Smooth muscle cell (in vitro differentiated cells): ENCODE measurements around the gene COPZ2. TPM values are rescaled to one million over a fixed set of nuclear protein-coding genes. Genes with fewer than 3 reads are reported as not detected.

Experiments used
- DNase-seq: peaks from one replicate; lab custom pipeline; 2025; ENCODE audit not compliant: unreplicated experiment; lab: John Stamatoyannopoulos, UW
- H2AFZ ChIP-seq: fragments of 200-600 bp; sonication (generic); 2 replicates; pipeline ENCODE4 v1.6.0; 2016; ENCODE audit warnings: antibody characterized with exemption, low read depth, mild to moderate bottlenecking
- H3F3A ChIP-seq: fragments of 200-600 bp; sonication (generic); 2 replicates; pipeline ENCODE4 v1.6.0; 2017; ENCODE audit warnings: antibody characterized with exemption, low read depth
- H3K27ac ChIP-seq: fragments of 200-600 bp; sonication (generic); 2 replicates; pipeline ENCODE4 v1.5.1; 2016; ENCODE audit warnings: low read depth, mild to moderate bottlenecking
- H3K27me3 ChIP-seq: fragments of 200-600 bp; sonication (generic); 2 replicates; pipeline ENCODE4 v1.6.1; 2016; ENCODE audit warnings: low read depth, mild to moderate bottlenecking
- H3K36me3 ChIP-seq: fragments of 200-600 bp; sonication (generic); 2 replicates; pipeline ENCODE4 v1.5.1; 2016; ENCODE audit warnings: low read depth
- H3K4me1 ChIP-seq: fragments of 200-600 bp; sonication (generic); 2 replicates; pipeline ENCODE4 v1.5.1; 2016; ENCODE audit warnings: low read depth
- H3K4me2 ChIP-seq: fragments of 200-600 bp; sonication (generic); 2 replicates; pipeline ENCODE4 v1.6.0; 2016; ENCODE audit warnings: mild to moderate bottlenecking
- H3K4me3 ChIP-seq: fragments of 200-600 bp; sonication (generic); 2 replicates; pipeline ENCODE4 v1.5.1; 2016; ENCODE audit warnings: mild to moderate bottlenecking
- H3K79me2 ChIP-seq: fragments of 200-600 bp; sonication (generic); 2 replicates; pipeline ENCODE4 v1.6.0; 2016; ENCODE audit warnings: low read depth, mild to moderate bottlenecking
- H3K9ac ChIP-seq: fragments of 200-600 bp; sonication (generic); 2 replicates; pipeline ENCODE4 v1.6.0; 2016; ENCODE audit warnings: low read depth
- H3K9me3 ChIP-seq: fragments of 200-600 bp; sonication (generic); replicated peaks from 2 replicates; pipeline ENCODE4 v1.5.1; 2016; ENCODE audit warnings: low read depth
- H4K20me1 ChIP-seq: fragments of 200-600 bp; sonication (generic); 2 replicates; pipeline ENCODE4 v1.6.0; 2016; ENCODE audit warnings: low read depth
- WGBS: methylation state at CpG from one replicate; pipeline ENCODE4 v1.1.7; 2016; ENCODE audit warnings: low lambda C conversion rate; 5-methylcytosine and 5-hydroxymethylcytosine counted together
- polyA plus RNA-seq: library from polyadenylated mRNA; unstranded; fragments of >200 nt; fragmentation: Nextera tagmentation; extraction: Ambion mirVana; gene quantifications from 2 replicates; pipeline ENCODE4 v1.2.1, GENCODE V29; 2016
- total RNA-seq: library from RNA; depleted of rRNA; stranded (reverse); fragments of >200 nt; gene quantifications from 2 replicates; pipeline ENCODE4 v1.2.3, GENCODE V29; 2014
- TF ChIP-seq, protein P1 (sequence below): fragments of 200-600 bp; sonication (generic); IDR thresholded peaks from 2 replicates; pipeline ENCODE4 v1.5.1; 2017; ENCODE audit warnings: borderline replicate concordance, mild to moderate bottlenecking, antibody characterized with exemption; ENCODE audit not compliant: insufficient read depth, poor library complexity, severe bottlenecking

The COPZ2 gene
- total and polyA plus RNA-seq, 2 experiments from 2014 or later = 70.6 to 257 TPM

DNA sequence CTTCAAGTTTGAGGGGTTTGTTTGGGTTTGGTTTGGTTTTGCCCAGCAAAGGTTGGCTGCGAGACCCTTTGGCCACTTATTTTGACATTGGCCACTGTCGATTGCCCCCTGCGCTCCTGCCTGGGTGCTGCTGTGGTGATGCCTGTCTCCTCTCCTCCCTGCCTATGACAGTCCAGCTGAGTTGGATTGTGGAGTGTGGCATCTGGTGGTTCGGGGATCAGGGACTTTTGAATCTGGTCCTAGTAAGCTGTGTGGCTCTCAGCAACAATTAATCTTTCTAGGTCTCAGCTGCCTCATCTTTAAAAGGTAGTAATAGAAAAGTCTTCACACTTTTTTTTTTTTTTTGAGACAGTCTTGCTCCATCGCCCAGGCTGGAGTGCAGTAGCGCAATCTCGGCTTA lies 39.6 kb downstream of the COPZ2 start:
- Histone ChIP-seq H3K4me2 (no peak overlapping the region), H3K9ac (no peak overlapping the region), H3K4me1 (peaks cover 62% of the 10 kb centered on the region), H3F3A (peaks cover 16% of the 10 kb centered on the region), H3K9me3 (no peaks in the 10 kb centered on the region), H3K79me2 (no peaks in the 10 kb centered on the region), H2AFZ (peak overlapping the region; percentile 5), H4K20me1 (no peaks in the 10 kb centered on the region), H3K27me3 (no peaks in the 10 kb centered on the region), H3K4me3 (no peak overlapping the region), H3K36me3 (no peaks in the 10 kb centered on the region), H3K27ac (no peak overlapping the region)
- TF ChIP-seq, protein P1, sequence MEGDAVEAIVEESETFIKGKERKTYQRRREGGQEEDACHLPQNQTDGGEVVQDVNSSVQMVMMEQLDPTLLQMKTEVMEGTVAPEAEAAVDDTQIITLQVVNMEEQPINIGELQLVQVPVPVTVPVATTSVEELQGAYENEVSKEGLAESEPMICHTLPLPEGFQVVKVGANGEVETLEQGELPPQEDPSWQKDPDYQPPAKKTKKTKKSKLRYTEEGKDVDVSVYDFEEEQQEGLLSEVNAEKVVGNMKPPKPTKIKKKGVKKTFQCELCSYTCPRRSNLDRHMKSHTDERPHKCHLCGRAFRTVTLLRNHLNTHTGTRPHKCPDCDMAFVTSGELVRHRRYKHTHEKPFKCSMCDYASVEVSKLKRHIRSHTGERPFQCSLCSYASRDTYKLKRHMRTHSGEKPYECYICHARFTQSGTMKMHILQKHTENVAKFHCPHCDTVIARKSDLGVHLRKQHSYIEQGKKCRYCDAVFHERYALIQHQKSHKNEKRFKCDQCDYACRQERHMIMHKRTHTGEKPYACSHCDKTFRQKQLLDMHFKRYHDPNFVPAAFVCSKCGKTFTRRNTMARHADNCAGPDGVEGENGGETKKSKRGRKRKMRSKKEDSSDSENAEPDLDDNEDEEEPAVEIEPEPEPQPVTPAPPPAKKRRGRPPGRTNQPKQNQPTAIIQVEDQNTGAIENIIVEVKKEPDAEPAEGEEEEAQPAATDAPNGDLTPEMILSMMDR = no peak
- no peak for DNase-seq
- WGBS = 92% methylated on average over 7 of the region's 7 CpGs

DNA sequence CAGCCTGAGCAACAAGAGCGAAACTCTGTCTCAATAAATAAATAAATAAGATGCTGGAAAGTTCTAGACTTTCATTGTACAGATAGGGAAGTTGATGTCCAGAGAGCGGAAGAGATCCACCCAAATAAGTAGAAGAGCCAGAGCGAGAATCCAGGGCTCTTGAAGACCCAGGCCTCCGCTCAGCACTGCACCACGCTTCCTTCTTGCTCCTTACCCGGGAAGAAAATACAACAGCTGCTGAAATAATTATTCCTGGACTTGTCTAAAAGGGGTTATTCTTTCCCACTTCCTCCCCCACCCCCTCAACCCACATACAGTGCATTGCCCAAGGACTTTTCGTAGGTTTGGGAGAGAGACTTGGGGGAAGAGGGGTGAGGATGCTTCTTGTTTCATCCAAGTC lies 40.0 kb downstream of the COPZ2 start:
- Histone ChIP-seq H3K4me3 (no peak overlapping the region), H4K20me1 (no peaks in the 10 kb centered on the region), H3K4me2 (no peak overlapping the region), H3K9ac (no peak overlapping the region), H3K27ac (no peak overlapping the region), H2AFZ (peak overlapping the region; percentile 5), H3F3A (peaks cover 12% of the 10 kb centered on the region), H3K36me3 (no peaks in the 10 kb centered on the region), H3K27me3 (no peaks in the 10 kb centered on the region), H3K79me2 (no peaks in the 10 kb centered on the region), H3K4me1 (peaks cover 62% of the 10 kb centered on the region), H3K9me3 (no peaks in the 10 kb centered on the region)
- TF ChIP-seq, protein P1 = no peak
- DNase-seq = no peak
- 90% methylated on average over 7 of the region's 7 CpGs for WGBS

DNA sequence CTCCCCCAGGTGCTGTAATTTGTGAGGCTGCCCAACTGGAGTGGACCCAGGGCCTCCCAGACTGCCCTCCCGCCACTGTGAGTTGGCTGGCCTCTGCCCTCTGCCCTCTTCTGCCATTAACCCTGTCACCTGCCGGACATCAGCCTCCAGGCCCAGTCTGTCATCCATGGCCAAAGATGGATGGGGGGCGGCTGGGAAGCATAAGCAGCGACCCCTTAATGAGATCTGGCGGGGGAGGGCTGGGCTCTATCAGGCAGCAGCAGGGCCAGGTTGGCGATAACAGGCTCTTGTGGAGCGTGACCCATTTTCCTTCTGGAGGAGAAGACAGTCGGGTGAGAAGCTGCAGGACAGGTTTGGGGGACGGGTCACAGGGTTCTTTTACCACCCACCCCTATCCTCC lies 41.4 kb downstream of the COPZ2 start:
- TF ChIP-seq, protein P1 = no peak
- no peak for DNase-seq
- Histone ChIP-seq H3K27me3 (no peaks in the 10 kb centered on the region), H3K36me3 (no peaks in the 10 kb centered on the region), H2AFZ (no peak overlapping the region), H3K4me1 (peaks cover 57% of the 10 kb centered on the region), H3K79me2 (no peaks in the 10 kb centered on the region), H3F3A (no peaks in the 10 kb centered on the region), H3K4me2 (no peak overlapping the region), H3K4me3 (no peak overlapping the region), H4K20me1 (no peaks in the 10 kb centered on the region), H3K27ac (no peak overlapping the region), H3K9ac (no peak overlapping the region), H3K9me3 (no peaks in the 10 kb centered on the region)
- WGBS = 88% methylated on average over 9 of the region's 9 CpGs

DNA sequence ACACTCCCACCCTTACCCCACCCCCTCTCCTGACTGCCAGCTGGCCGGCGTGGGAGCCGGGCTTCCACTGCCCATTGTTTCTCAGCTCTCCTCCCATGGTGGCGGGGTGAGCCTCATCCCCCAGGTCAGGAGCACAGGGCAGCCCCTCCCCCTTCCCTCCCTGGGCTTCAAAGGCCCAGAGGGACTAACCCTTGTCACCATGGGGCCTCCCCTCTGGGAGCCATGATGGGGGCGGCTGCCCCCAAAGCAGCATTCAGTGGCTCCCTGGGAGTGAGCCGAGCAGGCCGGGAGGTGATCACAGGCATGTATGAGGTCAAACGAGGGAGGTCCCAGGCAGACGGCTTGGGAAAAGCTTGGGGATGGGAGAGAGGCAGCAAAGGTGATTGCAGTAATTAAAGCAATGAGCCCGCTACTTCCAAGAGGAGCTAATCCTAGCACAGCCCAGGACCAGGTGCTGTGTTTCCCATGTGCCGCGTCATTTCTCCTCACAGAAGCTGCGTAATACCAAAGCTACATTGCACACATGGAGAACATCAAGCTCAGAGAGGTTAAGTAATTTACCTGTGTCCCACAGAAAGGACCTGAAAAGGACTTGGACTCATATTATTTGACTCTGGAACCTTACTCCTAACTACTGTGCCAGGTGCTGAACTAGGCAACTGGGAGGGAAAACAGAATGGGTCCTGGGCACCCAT lies 42.2 kb downstream of the COPZ2 start:
- Histone ChIP-seq H3K27me3 (no peaks in the 10 kb centered on the region), H3K4me1 (peaks cover 60% of the 10 kb centered on the region), H4K20me1 (no peaks in the 10 kb centered on the region), H3K9ac (no peak overlapping the region), H3F3A (no peaks in the 10 kb centered on the region), H3K9me3 (no peaks in the 10 kb centered on the region), H3K79me2 (no peaks in the 10 kb centered on the region), H2AFZ (no peak overlapping the region), H3K27ac (no peak overlapping the region), H3K4me3 (no peak overlapping the region), H3K36me3 (no peaks in the 10 kb centered on the region), H3K4me2 (no peak overlapping the region)
- no peak for DNase-seq
- TF ChIP-seq, protein P1 = no peak
- 71% methylated on average over 10 of the region's 13 CpGs for WGBS
